Thymus (tissue), 11 donors: ENCODE data around the gene AFF3. TPM values are rescaled to one million over a fixed set of nuclear protein-coding genes. Genes with fewer than 3 reads are reported as not detected.

Experiments
- DNase-seq, 9 donors: peaks; one replicate each; pipeline ENCODE4 v3.0.0-alpha.2; 2013; ENCODE audit warnings: low spot score in 9 of 9, low read depth in 6 of 9, missing footprints in 1 of 9
- H3K27ac ChIP-seq, 2 donors: one replicate each; pipeline ENCODE4 v1.5.1; 2013; ENCODE audit warnings: control low read depth in 1 of 2, low read depth in 1 of 2, low read length in 1 of 2, mild to moderate bottlenecking in 1 of 2, moderate library complexity in 1 of 2
- H3K27me3 ChIP-seq, 2 donors: one replicate each; pipeline ENCODE4 v1.5.1; 2013; ENCODE audit warnings: low read length in 1 of 2; ENCODE audit not compliant: control insufficient read depth in 2 of 2, insufficient read depth in 1 of 2
- H3K36me3 ChIP-seq, 2 donors: one replicate each; pipeline ENCODE4 v1.5.1; 2013; ENCODE audit warnings: low read length in 1 of 2, mild to moderate bottlenecking in 1 of 2, moderate library complexity in 1 of 2; ENCODE audit not compliant: control insufficient read depth in 2 of 2, insufficient read depth in 2 of 2
- H3K4me1 ChIP-seq, 2 donors: one replicate each; pipeline ENCODE4 v1.5.1; 2013; ENCODE audit warnings: low read length in 2 of 2; ENCODE audit not compliant: control insufficient read depth in 2 of 2, insufficient read depth in 2 of 2
- H3K4me3 ChIP-seq, 2 donors: one replicate each; pipeline ENCODE4 v1.5.1; 2013; ENCODE audit warnings: low read length in 2 of 2, control low read depth in 1 of 2, mild to moderate bottlenecking in 1 of 2
- H3K9me3 ChIP-seq, 2 donors: one replicate each; pipeline ENCODE4 v1.5.1; 2013; ENCODE audit warnings: low read length in 1 of 2, mild to moderate bottlenecking in 1 of 2; ENCODE audit not compliant: control insufficient read depth in 2 of 2, insufficient read depth in 1 of 2
- WGBS: extraction: QIAGEN DNeasy Blood & Tissue Kit; methylation state at CpG from one replicate; pipeline ENCODE4 v1.1.7; 2013; 5-methylcytosine and 5-hydroxymethylcytosine counted together
- polyA plus RNA-seq: library from polyadenylated mRNA; stranded (reverse); fragments of 200-250 nt; gene quantifications from one replicate; pipeline ENCODE4 v1.2.3, GENCODE V29; 2013
- total RNA-seq: library from RNA; stranded (reverse); fragments of 120-200 nt; gene quantifications from one replicate; pipeline ENCODE4 v1.2.4, GENCODE V29; 2013
- donor health status: healthy.

Gene AFF3
- total and polyA plus RNA-seq, 2 donors, result 5.3 to 9.7 TPM

DNA sequence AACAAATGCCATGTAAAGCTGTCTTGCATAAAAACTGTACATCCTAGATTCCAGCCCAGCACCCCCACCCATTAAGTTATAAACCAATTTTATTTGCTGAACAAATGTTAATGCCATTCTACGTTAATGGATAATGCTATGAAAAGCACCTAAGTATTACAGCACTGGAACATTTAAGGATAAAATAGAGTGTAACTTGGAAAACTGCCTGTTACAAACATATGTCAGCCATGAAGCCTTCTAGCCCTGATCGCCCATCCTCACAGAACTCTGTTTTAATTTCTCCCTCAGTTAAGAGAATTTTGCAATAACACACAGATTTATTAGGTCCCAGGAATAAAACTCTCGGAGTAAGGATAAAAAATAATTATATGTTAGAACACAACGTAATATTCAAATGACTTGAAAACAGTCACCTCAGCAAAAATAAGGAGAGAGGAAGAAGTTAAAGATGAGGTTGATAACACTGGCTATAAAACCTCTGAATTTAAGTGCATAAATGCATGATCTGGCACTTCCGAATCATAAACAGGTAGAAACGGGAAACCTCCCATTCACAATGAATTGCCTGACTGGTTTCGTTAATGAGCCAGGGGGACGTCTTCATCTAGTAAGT is 308.7 kb downstream of the AFF3 start:
- 85% methylated on average over 8 of the region's 8 CpGs for WGBS
- no peak for DNase-seq
- Histone ChIP-seq H3K27ac (no peak overlapping the region), H3K4me3 (no peak overlapping the region), H3K36me3 (peaks cover 0 to 6% of the 10 kb centered on the region in 2 donors), H3K27me3 (no peaks in the 10 kb centered on the region), H3K9me3 (no peaks in the 10 kb centered on the region), H3K4me1 (peaks cover 0 to 7% of the 10 kb centered on the region in 2 donors)

DNA sequence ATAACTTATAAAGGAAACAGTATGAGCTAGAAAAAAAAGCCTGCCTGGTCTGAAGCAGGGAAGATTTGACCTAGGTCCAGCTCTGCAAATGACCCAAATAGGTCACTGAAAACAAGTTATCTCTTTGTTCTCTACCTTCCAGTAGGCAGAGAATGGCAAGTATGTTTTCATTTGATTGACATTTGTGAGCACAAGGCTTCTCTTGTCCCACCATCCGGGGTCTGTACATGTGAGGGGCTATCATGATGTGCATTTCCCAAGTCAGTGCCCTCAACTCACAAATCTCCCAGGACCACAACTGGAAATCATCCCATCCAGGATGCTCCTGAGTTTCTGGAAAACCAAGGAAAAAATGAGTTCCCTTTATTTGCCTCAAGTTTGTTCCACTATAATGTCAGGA is 309.5 kb downstream of the AFF3 start:
- H3K27me3 ChIP-seq, result no peaks in the 10 kb centered on the region
- H3K9me3 ChIP-seq, result no peaks in the 10 kb centered on the region
- H3K4me1 ChIP-seq, result peaks cover 2 to 4% of the 10 kb centered on the region in 2 donors
- DNase-seq, result no peak
- no peak overlapping the region for H3K4me3 ChIP-seq
- H3K36me3 ChIP-seq, result peaks cover 0 to 6% of the 10 kb centered on the region in 2 donors
- 98% methylated on average over 1 of the region's 1 CpG for WGBS
- H3K27ac ChIP-seq, result no peak overlapping the region

DNA sequence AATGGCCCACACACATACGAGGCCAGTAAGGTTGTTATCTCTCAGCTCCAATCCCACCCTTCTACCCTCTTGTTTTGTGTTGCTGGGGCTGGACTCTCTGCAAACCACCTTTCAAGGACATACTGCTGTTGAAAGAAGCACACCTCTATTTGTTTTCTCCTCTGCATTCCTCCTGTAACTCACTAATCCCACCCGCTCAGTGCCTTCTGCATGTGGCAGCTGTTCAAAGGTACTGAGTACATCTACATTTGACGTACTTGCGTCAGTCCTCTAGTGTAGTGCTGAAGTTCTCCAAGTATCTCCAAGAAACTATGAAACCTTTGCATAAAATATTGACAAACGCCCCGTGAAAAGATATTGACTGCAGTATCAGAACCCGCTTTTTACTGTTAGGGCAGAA is 310.6 kb downstream of the AFF3 start:
- 97% methylated on average over 7 of the region's 7 CpGs for WGBS
- peaks cover 4 to 11% of the 10 kb centered on the region in 2 donors for H3K4me1 ChIP-seq
- H3K27ac ChIP-seq, result no peak overlapping the region
- H3K36me3 ChIP-seq, result peaks cover 0 to 6% of the 10 kb centered on the region in 2 donors
- H3K4me3 ChIP-seq, result no peak overlapping the region
- no peaks in the 10 kb centered on the region for H3K9me3 ChIP-seq
- no peaks in the 10 kb centered on the region for H3K27me3 ChIP-seq
- no peak for DNase-seq

DNA sequence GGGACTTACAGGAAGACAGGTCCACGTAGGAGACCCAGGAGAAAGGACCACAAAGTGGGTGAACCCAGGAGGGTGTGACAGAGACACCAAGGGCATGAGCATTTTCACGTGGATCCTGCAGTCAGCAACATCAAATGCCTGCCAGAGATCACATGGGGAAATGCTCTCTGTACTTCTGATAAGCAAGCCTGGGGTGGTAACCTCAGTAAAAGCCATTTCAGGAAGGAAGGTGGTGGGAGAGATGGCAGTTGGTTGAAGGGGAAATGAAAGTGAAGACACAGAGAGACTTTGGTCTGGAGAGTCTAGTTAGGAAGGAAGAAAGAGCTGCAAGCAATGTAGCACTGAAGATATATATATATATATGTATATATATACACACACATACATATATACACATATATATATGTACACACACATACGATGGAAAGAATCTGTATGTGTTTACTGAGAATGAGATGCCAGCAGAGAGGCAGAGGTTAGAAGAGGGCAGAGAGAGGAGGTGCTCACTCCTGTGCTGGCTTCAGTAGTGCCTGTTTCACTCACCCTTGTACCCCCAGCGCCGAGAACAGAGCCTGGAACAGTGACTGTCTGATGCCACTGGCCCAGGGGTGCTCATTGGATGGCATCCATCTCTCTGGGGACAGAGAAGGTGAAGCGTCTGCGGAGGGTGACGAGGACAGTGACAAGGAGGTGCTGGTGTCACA is 314.9 kb downstream of the AFF3 start:
- Histone ChIP-seq H3K27me3 (no peaks in the 10 kb centered on the region), H3K4me1 (peaks cover 4 to 14% of the 10 kb centered on the region in 2 donors), H3K9me3 (no peaks in the 10 kb centered on the region), H3K36me3 (peaks cover 0 to 3% of the 10 kb centered on the region in 2 donors), H3K27ac (peak overlapping the region in 1 of 2 donors; percentile 46), H3K4me3 (no peak overlapping the region)
- DNase-seq, result peak in 4 of 9 donors; percentile 19 to 41 (median 30)
- WGBS, result 62% methylated on average over 8 of the region's 8 CpGs

DNA sequence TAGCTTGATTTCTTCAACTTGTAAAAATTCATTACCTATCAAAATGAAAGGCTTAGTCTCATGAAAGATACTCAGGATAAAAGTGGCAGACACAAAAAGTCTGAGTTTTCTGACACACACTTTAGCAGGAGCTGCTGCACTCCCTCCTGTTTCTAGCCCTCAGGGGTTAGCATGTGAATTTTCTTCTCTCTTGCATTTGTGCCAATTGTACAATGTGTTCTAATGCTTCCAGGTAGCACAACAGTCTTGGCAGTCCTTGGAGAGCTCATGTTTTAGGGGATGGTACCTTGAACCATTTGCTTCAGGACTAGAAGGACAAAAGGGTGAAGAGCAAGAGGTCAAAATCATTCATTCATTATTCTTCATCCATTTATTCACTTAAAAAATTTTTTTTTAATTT is 316.8 kb downstream of the AFF3 start:
- H3K27me3 ChIP-seq, result no peaks in the 10 kb centered on the region
- peaks cover 4 to 14% of the 10 kb centered on the region in 2 donors for H3K4me1 ChIP-seq
- H3K27ac ChIP-seq, result no peak overlapping the region
- peaks cover 0 to 3% of the 10 kb centered on the region in 2 donors for H3K36me3 ChIP-seq
- no peak overlapping the region for H3K4me3 ChIP-seq
- no peaks in the 10 kb centered on the region for H3K9me3 ChIP-seq
- DNase-seq, result no peak

DNA sequence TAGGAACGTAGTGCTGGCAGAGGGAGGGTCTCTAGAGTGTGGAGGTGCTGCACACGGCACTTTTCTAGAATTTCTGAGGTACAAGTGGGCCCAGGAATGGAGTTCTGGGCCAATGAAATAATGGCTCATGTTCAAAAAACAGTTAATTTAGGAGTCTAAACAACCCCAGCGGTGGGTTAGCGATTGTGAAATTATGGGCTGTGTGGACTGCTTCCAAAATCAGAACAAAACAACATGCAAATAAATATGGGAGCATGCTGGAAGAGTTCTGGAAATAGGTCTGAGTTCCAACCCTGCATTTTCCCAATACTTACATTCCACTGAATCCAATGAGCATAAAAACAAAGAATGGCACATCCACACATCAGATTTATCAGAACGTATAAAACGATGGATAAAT is 317.6 kb downstream of the AFF3 start:
- Histone ChIP-seq H3K4me1 (peaks cover 4 to 14% of the 10 kb centered on the region in 2 donors), H3K36me3 (peaks cover 0 to 3% of the 10 kb centered on the region in 2 donors), H3K27me3 (no peaks in the 10 kb centered on the region), H3K9me3 (no peaks in the 10 kb centered on the region), H3K27ac (no peak overlapping the region), H3K4me3 (no peak overlapping the region)
- 96% methylated on average over 6 of the region's 6 CpGs for WGBS
- no peak for DNase-seq

DNA sequence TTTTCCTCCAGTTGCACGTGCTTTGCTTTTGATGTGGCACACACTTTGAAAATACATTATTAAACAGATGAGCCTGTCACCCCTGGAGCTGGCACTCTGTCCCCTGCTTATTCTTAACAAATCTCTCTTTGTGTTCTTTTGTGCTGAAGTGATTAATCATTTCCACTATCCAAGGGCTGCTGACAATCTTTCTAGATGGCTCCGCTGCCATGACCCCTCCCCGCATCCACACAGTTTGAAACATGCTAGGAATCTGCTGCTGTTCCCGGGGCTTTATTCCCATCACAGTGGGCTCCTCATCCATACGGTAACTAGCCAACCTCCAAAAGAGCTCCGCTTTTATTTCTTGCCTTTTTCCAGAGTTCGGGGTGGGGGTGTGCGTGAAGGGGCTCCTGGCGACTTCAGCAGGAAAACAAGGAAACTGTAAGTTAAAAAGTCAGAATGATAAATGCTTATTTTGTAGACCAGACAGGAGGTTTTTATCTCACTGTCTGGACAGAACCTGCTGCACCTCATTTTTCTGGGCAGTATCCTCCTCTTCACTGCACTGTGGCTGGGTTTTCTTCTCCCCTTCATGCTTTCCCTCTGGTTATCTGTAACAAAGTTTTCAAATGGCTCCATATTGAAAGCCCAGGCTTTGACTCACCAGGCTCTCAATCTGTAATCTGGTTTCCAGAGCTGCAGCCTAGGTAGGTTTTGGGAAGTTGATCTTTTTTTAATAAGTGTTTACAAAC is 319.7 kb downstream of the AFF3 start:
- no peaks in the 10 kb centered on the region for H3K9me3 ChIP-seq
- peaks cover 0 to 3% of the 10 kb centered on the region in 2 donors for H3K36me3 ChIP-seq
- no peak for DNase-seq
- H3K27ac ChIP-seq, result no peak overlapping the region
- H3K4me3 ChIP-seq, result no peak overlapping the region
- H3K27me3 ChIP-seq, result no peaks in the 10 kb centered on the region
- 83% methylated on average over 9 of the region's 9 CpGs for WGBS
- H3K4me1 ChIP-seq, result peaks cover 2 to 11% of the 10 kb centered on the region in 2 donors

DNA sequence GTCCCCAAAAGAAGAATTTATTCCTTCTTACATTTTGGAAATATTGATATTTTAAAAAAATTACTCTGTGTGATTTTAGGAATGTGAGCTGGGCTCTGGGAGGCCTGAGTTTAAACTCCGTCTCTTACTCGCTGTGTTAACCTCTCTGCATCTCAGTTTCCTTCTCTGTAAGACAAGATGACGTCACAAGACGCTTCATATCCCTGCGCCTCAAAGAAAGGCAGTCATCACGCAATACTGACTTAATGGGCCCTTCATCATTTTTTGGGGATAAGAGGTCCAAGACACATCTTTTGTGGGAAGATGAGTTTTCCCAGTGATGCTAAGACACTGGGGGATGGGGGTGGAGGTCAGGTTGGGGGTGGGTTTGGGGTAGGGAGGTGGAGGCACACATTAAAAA is 320.4 kb downstream of the AFF3 start:
- Histone ChIP-seq H3K4me3 (no peak overlapping the region), H3K27ac (no peak overlapping the region), H3K36me3 (peaks cover 0 to 3% of the 10 kb centered on the region in 2 donors), H3K9me3 (no peaks in the 10 kb centered on the region), H3K27me3 (no peaks in the 10 kb centered on the region), H3K4me1 (peaks cover 0 to 5% of the 10 kb centered on the region in 2 donors)
- no peak for DNase-seq
- WGBS, result 96% methylated on average over 6 of the region's 6 CpGs

DNA sequence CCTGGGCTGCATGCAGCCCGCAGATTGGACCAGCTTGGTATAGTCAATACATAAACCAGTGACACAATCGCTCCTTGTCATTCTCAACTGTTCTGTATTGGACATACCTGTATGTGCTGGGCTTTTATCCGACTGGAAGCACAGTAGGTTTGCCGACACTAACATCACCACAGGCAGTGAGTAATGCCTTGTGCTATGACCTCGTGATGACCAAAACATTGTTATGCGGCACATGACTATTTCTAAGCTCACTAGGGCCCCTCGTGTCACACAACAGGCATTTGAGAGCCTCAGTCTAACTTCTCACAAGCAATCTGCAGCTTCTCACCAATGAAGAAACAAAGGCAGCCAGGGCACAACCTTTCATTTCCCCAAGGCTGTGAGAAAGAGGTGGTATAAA is 320.8 kb downstream of the AFF3 start:
- no peak overlapping the region for H3K4me3 ChIP-seq
- no peak overlapping the region for H3K27ac ChIP-seq
- no peaks in the 10 kb centered on the region for H3K27me3 ChIP-seq
- WGBS, result 97% methylated on average over 7 of the region's 7 CpGs
- peaks cover 0 to 2% of the 10 kb centered on the region in 2 donors for H3K36me3 ChIP-seq
- no peaks in the 10 kb centered on the region for H3K9me3 ChIP-seq
- peaks cover 0 to under 1% of the 10 kb centered on the region in 2 donors for H3K4me1 ChIP-seq
- no peak for DNase-seq
